HG03432 (cell line): ENCODE measurements around the gene COL1A1.
A peak's percentile ranks its signal among the peaks of the same experiment; 100 is the strongest.

Experiments used
- ATAC-seq: cut with Tn5 transposase; IDR thresholded peaks from one replicate; pipeline ENCODE4 v1.9.1; 2021; ENCODE audit warnings: mild to moderate bottlenecking, moderate library complexity; ENCODE audit not compliant: unreplicated experiment

Gene COL1A1

DNA sequence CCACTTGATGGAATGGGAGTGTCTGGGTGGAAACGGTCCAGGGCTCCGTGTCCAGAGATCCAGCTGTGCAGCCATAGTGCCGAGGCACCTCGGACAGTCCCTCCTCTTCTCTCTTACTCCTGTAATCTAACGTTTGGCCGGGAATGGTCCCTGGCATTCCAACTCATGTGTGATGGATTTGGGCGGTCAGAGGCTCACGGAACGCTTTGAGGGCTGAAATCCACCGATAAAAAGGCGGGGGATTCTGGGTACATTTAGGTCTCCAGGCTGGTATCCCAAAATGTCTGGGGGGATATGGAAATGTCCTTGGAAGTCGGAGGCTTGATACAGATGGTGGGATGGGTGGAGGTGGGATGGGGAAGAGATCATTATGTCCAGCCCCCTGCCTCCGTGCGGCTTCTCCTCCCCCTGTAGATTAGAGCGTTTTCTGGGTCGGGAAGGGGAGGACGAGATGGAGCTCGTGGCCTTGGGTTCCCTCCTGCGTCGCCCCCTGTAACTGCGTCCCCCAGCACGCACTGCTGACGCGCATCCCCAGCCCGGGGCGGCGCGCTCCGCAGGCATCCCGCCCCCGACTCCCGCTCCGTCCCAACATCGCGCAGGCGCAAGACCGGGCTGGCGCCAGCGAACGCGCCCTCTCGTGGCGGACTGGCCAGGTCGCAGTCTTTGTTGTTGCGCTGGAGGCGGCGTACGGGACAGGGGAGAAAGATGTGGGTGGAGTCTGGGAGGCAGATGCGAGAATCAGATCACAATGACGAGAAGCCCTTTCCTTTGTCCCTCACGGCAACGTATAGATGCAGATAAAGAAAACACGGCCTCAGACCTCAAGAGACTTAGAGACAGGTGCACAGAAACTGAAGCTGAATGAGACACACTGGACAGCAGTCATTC is 40.2 kb downstream of the COL1A1 start:
- ATAC-seq, result peak; percentile 84

DNA sequence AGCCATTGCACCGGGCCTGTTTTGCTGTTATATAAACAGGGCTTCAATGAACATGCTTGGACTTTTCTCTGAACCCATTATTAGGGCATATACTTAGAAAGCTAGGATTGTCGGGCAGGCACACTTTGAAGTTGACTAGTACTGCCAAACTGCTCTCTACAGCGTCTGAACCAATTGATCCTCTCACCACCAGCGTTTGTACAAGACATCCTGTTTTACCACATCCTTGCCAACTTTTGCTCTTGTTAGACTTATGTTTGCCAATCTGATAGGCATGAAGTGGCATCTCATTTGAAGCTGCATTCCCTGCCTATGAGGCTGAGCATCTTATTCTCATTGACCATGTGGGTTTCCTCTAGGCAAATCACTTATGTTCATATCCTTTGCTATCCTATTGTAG is 43.5 kb downstream of the COL1A1 start:
- ATAC-seq, result no peak

DNA sequence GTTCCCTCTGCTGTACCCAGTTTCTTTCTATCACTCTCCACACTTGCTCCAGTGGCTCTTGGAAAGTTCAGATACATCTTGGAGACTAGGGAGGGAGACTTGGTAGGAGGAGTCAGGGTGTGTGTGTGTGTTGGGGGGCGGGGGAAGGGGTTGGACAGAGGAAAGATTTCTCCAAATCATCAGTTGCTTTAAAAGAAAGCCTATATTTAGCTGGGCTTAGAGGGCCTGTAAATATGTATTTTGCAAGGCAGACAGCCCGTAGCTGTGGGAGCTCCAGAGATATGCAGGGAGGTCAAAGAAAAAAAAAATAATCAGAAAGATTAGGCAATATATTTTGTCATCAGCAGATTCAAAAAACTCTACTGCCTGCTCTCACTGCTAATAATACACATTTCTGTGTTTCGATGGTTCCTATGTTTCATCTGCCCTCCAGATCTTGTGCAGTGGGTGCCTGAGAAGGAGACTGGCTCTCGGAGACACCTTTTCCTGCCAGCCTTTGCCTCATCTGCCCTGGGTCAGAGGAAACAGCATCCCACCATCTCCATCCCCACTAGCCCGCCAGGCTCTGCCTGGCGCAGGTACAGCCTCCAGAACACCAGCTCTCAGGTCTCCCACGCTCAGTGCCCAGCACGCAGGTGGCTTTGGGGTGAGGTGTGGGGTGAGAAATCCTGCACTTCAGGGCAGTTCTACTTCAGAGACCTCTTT is 46.2 kb downstream of the COL1A1 start:
- ATAC-seq, result no peak

DNA sequence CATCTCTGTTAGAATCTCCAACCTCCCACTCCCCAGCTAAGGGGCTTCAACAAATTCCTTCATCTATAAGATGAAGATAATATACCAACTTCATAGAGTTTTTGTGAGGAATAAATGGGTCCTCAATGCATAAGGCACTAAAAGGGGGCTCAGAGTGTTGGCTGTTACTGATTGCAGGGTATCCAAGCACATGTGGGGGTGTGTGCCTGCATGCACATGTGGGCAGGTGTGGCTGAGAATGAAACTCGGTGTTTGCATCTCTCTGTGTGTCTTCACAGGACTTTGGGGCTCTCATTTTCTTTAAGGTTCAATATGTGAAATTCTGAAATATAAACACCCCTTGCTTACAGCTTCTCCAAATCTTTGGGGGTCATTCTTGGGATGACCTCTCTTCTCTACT is 46.8 kb downstream of the COL1A1 start:
- peak; percentile 30 for ATAC-seq

DNA sequence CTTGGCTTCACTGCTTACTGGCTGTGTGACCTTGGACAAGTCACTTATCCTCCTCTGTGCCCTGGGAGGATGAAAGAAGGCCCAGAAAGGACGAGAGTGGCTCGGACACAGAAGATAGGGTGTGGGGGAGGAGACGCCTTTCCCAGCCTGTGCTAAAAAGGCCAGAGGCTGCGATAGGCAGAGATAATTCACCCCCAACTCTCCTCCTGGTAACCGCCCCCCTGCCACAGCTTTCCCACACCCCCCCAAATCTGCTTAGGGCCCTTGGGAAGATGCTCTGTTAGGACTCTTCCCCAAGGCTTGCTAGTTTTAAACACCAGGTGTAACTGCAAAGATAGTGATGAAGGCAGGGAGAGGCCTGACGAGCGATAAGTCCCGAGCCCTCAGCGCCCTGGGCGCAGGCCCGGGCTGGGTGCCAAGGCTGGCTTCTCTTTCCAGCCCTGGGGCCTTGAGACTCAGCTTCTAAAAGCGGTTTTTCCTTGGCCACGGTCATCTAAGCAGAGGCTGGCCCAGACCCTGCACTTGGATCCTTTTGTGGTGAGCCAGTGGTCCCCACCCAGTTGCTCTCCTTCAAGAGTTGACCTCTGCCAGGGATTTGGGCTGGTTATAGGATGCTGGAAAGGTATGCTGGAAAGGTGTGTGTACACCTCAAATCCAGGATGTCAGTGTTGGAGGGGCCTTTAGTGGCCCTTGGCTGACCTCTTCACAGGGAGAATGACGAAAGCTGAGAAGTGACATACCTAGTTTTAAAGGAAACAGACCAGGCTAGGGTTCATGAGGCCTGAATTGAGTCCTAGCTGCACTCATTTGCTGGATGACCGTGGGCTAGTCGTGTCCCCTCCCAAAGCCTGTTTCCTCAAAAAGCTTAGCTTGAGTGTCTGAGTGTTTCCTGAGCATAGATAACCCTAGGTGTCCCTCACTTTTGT is 47.5 kb downstream of the COL1A1 start:
- no peak for ATAC-seq

DNA sequence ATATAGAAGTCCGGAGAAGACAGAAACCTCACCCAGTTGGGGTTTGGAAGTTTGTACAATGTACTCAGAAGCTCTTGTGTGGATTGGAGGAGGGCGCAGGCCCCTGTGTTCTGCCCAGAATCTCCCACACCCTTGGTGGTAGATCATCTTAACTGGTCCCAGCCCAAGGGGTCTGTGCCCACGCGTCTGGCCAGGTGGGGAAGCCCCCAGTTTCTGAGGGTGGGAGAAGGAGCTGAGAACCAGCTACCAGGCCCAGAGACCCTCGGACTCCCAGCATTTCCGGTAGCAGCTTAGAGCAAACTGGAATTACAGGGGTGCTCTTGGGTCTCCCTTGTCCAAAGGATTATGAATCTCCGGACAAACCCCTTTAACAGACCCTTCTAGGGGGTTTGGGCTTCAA is 48.7 kb downstream of the COL1A1 start:
- no peak for ATAC-seq

DNA sequence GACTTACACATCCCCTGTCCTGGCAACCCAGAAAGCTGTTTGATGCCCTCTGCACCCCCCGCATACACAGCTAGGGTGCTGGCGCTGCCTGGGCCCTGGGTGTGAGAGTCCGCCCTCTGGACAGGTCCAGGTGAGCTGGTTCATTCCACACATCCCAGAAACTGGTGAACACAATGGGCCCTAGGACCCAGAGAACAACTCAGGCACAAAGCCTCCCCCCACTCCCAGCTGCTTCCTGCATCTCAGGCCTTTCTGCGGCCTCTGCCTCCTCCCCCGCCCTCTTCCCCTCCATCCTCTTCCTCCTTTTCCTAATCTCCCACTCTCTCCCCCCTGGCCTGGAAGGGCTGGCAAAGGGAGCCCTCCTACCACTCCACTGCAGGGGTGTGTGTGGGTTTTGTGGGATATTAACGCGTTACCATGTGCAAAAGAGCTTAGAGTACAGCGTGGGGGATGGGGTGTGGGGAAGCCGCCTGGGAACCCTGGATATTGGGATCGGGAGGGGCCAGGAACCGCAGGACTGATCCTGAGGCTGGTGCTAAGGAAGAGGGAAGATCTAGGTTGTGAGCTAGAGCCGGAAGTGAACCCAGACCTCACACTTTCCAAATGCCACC is 49.4 kb downstream of the COL1A1 start:
- ATAC-seq, result peak; percentile 20

DNA sequence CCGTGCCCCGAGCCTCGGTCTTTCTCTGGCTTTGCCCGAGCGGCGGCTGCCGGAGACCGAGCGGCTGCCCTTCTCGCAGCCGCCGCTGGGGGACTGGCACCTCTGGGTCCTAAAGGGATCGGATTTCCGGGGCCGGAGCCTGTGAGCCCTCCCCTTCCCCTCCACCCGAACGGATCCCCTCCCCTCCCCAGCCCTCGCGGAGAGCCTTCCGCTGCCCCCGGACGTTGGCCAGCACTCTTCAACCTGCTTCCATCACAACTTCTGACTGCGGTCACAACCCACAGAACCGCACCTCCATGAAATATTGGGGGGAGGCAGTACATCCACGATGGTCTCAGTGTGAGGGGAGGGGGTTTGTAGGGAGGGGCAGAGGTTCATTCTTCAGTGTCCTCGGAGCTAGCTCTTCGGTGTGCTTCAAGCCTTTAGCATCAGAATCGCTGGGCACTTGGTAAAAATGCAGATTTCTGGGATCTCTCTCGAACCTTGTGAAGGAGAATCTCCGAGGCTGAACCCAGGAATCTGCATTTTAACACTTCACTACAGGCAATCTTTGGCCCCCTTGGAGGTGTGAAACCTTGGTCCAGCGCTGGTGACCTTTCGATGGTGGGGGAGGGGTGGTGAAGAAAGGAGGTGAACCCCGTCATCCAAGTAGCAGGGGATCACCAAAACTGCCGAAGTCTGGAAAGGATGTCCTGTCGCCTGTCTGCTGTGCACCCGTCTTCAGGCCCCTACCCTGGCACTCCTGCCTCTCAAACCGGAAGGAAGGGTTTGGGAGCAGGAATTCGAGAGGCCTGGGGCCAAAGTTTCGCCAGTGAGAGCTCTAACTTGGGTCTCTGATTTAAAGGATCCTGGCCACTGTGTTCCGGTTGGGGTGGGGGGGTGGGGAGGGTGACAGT is 50.1 kb downstream of the COL1A1 start:
- ATAC-seq, result peak; percentile 40

DNA sequence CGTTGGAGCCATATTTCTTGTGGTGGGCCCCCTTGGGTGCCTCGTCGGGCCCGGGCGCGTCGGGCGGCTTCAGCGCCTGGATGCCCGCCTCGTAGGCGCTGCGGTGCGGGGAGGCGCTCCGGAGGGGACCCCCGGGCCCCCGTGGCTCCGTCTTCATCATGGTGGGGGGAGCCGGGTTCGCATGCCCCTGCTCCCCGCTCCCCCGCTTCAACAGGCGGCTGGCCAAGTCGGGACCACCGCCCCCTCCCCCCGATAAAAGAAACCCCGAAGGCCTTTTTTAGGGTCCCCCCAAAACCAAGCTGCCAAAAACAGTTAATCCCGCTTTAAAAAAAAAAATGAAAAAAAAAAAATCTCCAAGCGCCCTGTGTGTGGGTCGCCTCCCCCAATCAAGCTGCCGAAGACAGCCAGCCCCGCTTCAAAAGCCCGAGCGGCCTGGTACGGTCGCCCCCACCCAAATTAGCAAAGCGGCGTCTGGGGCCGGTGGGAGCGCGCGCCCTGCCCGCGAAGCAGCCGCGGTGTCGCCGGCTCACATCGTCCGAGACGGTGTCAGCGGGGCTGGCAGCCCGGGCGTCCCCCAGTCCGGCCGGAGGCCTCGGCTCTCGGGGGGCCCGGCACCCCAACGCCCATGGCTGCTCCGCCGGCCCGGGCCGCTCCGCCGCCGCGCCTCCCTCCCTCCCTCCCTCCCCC is 50.9 kb downstream of the COL1A1 start, which contains the start of gene PPP1R9B:
PPP1R9B (minus strand) TSS at position 324 of the 687 bp plus-strand sequence; CDS start at position 160, 164 bp downstream.
- ATAC-seq, result no peak

DNA sequence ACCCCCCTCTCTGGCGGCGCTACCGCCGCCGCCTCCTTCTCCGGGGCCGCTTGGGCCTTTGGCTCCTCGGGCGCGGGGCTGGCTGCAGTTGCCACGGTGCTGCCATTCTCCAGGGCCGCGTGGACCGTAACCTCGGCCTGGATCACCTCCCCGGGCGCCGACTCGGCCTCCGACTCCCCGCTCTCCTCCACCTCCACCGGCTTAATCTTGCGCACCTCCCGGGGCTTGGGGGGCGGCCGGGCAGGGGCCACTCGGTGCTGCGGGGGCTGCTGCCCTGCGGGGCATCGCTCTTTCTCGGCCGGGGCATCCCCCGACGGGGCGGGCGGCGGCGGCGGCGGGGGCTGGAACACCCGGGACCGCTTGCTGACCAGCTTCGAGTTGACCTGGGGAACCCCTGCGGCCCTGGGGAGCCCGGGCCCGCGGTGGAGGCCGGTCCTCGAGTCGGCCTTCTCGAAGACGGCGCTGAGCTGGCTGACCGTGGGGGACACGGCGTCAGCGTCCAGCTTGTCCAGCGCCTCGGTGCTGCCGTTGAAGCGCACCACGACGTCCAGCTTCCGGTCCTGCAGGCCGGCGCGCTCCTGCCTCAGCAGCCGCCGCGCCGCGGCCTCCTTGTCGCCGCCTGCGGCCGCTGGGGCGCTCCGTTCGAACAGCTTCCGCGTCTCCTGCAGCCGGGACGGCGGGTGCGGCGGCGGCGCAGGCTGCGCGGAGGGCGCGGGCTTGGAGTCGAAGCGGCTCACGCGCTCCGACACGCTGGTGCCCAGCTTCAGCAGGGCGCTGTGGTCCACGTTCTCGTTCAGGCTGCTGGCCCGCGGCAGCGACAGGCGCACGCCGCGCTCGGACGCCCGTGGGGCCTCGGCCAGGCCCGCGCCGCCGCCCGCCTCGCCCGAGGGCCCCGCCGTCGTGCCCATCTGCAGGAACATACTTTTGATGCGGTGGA is 51.7 kb downstream of the COL1A1 start:
- no peak for ATAC-seq

DNA sequence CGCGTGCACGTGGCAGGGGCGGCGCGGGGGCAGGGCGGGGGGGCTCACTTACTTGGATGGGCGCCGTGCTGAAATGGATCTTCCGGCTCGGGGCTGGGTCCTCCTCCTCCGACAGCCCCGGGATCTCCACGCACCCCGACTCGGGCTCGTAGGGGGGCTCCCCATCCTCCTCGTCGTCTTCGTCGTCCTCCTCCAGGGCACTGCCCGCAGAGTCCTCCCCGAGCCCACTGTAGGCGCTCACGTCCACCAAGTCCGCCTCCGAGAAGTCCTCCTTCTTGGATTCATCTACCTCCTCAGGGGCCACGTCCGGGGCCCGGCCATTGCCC is 52.4 kb downstream of the COL1A1 start:
- no peak for ATAC-seq

DNA sequence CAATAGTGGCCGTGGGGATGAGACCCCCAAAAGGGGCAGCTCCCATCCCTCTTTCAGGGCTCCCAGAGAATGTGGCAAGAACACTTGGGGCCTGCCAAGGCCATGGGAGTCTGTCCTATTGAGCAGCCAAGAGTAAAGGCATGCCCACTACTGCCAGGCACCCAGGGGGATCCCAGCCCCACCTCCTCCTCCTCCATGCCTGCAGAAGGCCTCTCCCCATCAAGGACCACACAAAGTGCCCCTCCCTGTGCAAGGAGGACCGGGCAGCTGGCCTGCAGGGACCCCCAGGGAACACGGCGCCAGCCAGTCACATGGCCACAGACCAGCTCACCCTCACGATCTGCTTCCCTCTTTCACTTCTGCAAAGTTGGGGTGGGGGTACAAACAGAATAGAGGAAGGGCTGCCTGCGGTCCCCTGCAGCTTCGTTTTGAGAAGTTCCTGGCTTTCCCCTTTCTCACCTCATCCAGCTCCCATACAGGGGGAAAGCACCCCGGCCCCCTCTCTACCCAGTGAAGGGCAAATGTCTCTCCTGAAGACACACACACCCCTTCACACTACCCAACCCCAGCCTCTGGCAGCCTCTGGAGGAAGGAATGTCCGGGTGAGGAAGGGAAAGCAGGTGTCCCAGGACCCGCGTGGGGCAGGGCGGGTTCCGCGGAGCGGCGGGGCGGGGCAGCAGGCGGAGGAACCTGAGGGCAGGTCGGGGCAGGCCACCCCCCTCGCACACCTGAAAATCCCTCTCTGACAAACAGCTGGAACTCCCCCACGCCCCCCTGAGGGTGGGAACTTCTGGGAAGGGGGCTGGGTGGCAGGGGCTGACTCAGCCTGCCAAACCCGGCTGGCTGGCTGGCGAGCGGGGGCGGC is 53.0 kb downstream of the COL1A1 start:
- peak; percentile 39 for ATAC-seq

DNA sequence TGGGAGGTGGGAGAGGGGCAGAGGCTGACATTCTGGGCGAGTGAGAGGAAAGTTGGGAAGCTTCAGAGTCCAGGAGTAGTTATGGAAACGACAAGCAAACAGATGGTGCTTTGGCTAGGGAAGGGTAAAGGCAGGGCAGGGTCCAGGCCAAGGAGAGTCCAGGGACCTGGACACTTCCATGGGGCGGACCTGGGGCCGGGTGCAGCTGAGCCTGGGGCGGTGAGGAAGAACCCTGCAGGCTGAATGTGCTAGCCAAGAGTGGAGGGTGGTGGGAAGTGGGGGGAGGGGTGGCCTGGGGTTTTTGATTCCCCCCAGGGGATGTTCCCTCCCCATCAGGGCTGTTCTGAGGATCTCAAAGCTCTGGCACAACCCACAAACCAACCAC is 53.6 kb downstream of the COL1A1 start:
- ATAC-seq, result no peak

DNA sequence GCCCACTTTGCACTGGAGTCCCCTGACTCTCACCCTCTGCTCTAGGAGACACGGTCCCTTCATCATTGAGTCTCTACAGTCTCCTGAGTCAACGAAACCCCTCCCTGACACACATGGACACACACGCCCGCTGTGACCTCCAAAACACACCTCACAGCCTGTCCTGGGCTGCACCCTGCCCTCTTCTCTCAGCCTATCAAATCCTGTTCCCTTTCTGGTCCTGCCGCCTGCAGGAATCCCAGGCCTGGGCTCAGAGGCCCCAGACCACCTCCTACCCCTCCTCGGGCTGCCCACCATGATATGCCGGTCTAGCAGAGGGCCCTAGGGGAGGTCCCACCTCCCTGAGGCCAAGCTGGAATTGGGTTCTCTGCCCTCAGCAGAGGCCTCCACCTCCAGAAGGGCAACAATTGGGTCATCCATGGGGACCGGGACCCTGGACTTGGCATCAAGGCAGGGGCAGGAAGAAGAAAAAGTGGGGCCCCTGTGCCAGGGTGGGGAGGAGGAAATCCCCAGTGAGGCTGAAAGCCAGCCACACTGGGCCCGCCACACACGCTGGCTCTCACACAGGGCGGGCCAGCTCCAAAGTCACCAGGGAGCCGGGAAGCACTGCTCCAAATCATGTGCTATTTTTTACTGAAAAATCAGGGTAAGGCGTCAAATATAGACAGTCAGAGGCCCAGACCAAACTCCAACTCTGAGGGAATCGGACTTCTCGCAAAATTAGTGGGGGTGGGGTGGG is 54.3 kb downstream of the COL1A1 start:
- ATAC-seq, result no peak

DNA sequence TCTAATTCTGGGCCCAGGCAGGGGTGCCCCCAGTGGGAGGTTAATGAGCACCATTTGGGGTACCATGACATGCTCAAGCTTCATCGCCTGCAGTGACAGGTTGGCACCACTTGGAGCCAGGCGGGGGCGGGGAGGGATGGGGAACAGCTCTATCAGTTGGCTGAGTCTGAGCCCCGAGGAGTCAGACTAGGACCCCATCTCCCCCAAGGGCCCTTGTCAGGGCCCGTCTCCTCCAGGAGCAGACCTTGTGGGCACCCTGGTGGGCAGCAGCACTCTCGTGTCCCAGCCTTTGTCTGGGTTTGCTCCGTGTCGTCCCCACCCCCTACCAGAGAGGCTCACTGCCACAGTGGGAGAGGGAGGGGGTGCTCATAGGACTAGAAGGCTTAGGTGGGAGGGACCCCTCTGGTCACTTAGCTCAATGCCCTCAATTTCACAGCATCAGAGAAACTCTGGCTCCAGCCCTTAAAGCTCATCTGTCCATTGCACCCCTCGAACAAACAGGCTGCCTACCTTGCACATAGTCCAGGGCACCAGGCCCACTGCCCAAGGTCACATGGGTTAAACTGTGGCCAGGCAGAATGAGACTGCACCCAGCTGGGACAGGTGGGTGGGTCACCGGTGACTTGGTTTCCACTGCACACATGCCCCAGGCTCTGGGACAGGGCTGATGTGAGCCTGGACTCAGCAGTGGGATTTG is 55.1 kb downstream of the COL1A1 start:
- no peak for ATAC-seq
